HepG2 (cell line): ENCODE measurements around the gene KCNIP3. TPM values are rescaled to one million over a fixed set of nuclear protein-coding genes. Genes with fewer than 3 reads are reported as not detected.
A peak's percentile ranks its signal among the peaks of the same experiment; 100 is the strongest.

Experiments used
- AFF4 ChIP-seq: sonication (generic); formaldehyde crosslinking; IDR thresholded peaks from 2 replicates; pipeline ENCODE4 v1.4.0; 2020; ENCODE audit warnings: missing genetic modification reagents
- ATF7-NPFF ChIP-seq: sonication (generic); formaldehyde crosslinking; IDR thresholded peaks from 2 replicates; pipeline ENCODE4 v1.8.1; 2023; ENCODE audit warnings: mild to moderate bottlenecking, low read depth, missing genetic modification reagents, moderate library complexity
- BCL6 ChIP-seq: IDR thresholded peaks from 2 replicates; pipeline ENCODE4 v1.6.1; 2016; ENCODE audit warnings: missing genetic modification reagents, missing compliant biosample characterization
- BRD4 ChIP-seq: sonication (generic); formaldehyde crosslinking; IDR thresholded peaks from 2 replicates; pipeline ENCODE4 v1.4.0; 2020; ENCODE audit warnings: missing genetic modification reagents
- FOXO1 ChIP-seq: sonication (generic); formaldehyde crosslinking; IDR thresholded peaks from 2 replicates; pipeline ENCODE4 v1.4.0; 2020; ENCODE audit warnings: missing genetic modification reagents
- GFI1 ChIP-seq: sonication (generic); formaldehyde crosslinking; IDR thresholded peaks from 2 replicates; pipeline ENCODE4 v1.5.0; 2020; ENCODE audit warnings: missing genetic modification reagents, mild to moderate bottlenecking, borderline replicate concordance
- GLMP ChIP-seq: sonication (generic); formaldehyde crosslinking; IDR thresholded peaks from 2 replicates; pipeline ENCODE4 v1.9.0; 2021; ENCODE audit warnings: missing genetic modification reagents, mild to moderate bottlenecking, borderline replicate concordance
- MEIS1 ChIP-seq: sonication (generic); formaldehyde crosslinking; IDR thresholded peaks from 2 replicates; pipeline ENCODE4 v1.9.0; 2021; ENCODE audit warnings: mild to moderate bottlenecking, missing genetic modification reagents, moderate library complexity, borderline replicate concordance
- THAP7 ChIP-seq: sonication (generic); formaldehyde crosslinking; IDR thresholded peaks from 2 replicates; pipeline ENCODE4 v1.8.1; 2023; ENCODE audit warnings: mild to moderate bottlenecking, missing genetic modification reagents
- UBTF ChIP-seq: sonication (generic); formaldehyde crosslinking; IDR thresholded peaks from 2 replicates; pipeline ENCODE4 v1.4.0; 2020; ENCODE audit warnings: mild to moderate bottlenecking, missing genetic modification reagents
- ZFP91 ChIP-seq: sonication (generic); formaldehyde crosslinking; IDR thresholded peaks from 2 replicates; pipeline ENCODE4 v1.9.0; 2022; ENCODE audit warnings: missing genetic modification reagents, mild to moderate bottlenecking, borderline replicate concordance
- ZNF121 ChIP-seq: sonication (generic); formaldehyde crosslinking; IDR thresholded peaks from 2 replicates; pipeline ENCODE4 v1.5.0; 2020; ENCODE audit warnings: mild to moderate bottlenecking, missing genetic modification reagents
- ZNF616 ChIP-seq: sonication (generic); formaldehyde crosslinking; IDR thresholded peaks from 2 replicates; pipeline ENCODE4 v1.5.0; 2020; ENCODE audit warnings: low read depth, mild to moderate bottlenecking, missing genetic modification reagents
- ZSCAN31 ChIP-seq: sonication (generic); formaldehyde crosslinking; IDR thresholded peaks from 2 replicates; pipeline ENCODE4 v1.5.0; 2020; ENCODE audit warnings: low read depth, mild to moderate bottlenecking, missing genetic modification reagents
- polyA plus RNA-seq, 8 experiments: library from polyadenylated mRNA; depleted of rRNA in 3 of 8; stranded (reverse) in 7 of 8; unstranded in 1 of 8; fragments of >200 nt; fragmentation: Illumina TruSeq in 4 of 8; extraction: Trizol in 4 of 8; gene quantifications; 2 replicates each; pipeline versions ENCODE4 v1.2.1 to v1.2.3, GENCODE V29; 2011 to 2016; ENCODE audit warnings: low read depth in 4 of 8, missing spikeins in 1 of 8, mixed read lengths in 1 of 8; ENCODE audit not compliant: insufficient read depth in 1 of 8
- total RNA-seq, 5 experiments: library from RNA; depleted of rRNA; stranded (reverse); fragments of >200 nt; fragmentation: Illumina TruSeq; extraction: Trizol; gene quantifications; 2 replicates each; pipeline ENCODE4 v1.2.3, GENCODE V29; 2016; ENCODE audit warnings: low read depth in 1 of 5
- TF ChIP-seq, protein P1 (sequence below): sonication (generic); formaldehyde crosslinking; IDR thresholded peaks from 2 replicates; pipeline ENCODE4 v1.5.0; 2020; ENCODE audit warnings: mild to moderate bottlenecking, missing genetic modification reagents, moderate library complexity
- TF ChIP-seq, protein P2 (sequence below): sonication (generic); formaldehyde crosslinking; IDR thresholded peaks from 2 replicates; pipeline ENCODE4 v1.8.1; 2023; ENCODE audit warnings: mild to moderate bottlenecking, missing genetic modification reagents, borderline replicate concordance

KCNIP3 gene
- total and polyA plus RNA-seq, 2 of the 13 experiments (the other 11 are each of a cell fraction or from before 2014, with no cell fraction given): not detected

- TF ChIP-seq THAP7 (CRISPR knock-in tag): peak; percentile 45; the same call in 1 of the 2 replicates
- peak; percentile 88 for TF ChIP-seq GFI1 (CRISPR knock-in tag)
- TF ChIP-seq BCL6 (CRISPR knock-in tag): peak; percentile 95
- no peak for TF ChIP-seq ZNF616 (CRISPR knock-in tag)
- peak; percentile 12 for TF ChIP-seq UBTF (CRISPR knock-in tag)
- no peak for TF ChIP-seq GLMP
- peak; percentile 56; the same call in 1 of the 2 replicates for TF ChIP-seq MEIS1
- TF ChIP-seq, protein P1, sequence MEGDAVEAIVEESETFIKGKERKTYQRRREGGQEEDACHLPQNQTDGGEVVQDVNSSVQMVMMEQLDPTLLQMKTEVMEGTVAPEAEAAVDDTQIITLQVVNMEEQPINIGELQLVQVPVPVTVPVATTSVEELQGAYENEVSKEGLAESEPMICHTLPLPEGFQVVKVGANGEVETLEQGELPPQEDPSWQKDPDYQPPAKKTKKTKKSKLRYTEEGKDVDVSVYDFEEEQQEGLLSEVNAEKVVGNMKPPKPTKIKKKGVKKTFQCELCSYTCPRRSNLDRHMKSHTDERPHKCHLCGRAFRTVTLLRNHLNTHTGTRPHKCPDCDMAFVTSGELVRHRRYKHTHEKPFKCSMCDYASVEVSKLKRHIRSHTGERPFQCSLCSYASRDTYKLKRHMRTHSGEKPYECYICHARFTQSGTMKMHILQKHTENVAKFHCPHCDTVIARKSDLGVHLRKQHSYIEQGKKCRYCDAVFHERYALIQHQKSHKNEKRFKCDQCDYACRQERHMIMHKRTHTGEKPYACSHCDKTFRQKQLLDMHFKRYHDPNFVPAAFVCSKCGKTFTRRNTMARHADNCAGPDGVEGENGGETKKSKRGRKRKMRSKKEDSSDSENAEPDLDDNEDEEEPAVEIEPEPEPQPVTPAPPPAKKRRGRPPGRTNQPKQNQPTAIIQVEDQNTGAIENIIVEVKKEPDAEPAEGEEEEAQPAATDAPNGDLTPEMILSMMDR (CRISPR knock-in tag): 0 out of 2 replicates have a peak, but pooled peaks have one; percentile 11
- no peak for TF ChIP-seq ATF7-NPFF
- TF ChIP-seq AFF4: no peak
- TF ChIP-seq ZSCAN31 (CRISPR knock-in tag): no peak
- TF ChIP-seq, protein P2, sequence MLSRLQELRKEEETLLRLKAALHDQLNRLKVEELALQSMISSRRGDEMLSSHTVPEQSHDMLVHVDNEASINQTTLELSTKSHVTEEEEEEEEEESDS (CRISPR knock-in tag): no peak
- no peak; the same call in 1 of the 2 replicates for TF ChIP-seq FOXO1
- TF ChIP-seq ZFP91 (CRISPR knock-in tag): peak; percentile 77; the same call in 1 of the 2 replicates
- no peak for TF ChIP-seq ZNF121 (CRISPR knock-in tag)
- TF ChIP-seq BRD4 (CRISPR knock-in tag): 0 out of 2 replicates have a peak, but pooled peaks have one; percentile 30
Measured at GRCh38 chr2:95390272-95390880, 93.2 kb downstream of the KCNIP3 start (continued).
